GM23248 (cell line): Measurements from ENCODE around the gene ATP2C1. TPM values are rescaled to one million over a fixed set of nuclear protein-coding genes. Genes with fewer than 3 reads are reported as not detected.

ENCODE experiments used
- DNase-seq: peaks from one replicate; pipeline ENCODE4 v3.0.0-alpha.2; 2015
- H2AFZ ChIP-seq: fragments of 200-600 bp; sonication (generic); 2 replicates; pipeline ENCODE4 v1.6.1; 2016; ENCODE audit warnings: antibody characterized with exemption
- H3F3A ChIP-seq: fragments of 200-600 bp; sonication (generic); 2 replicates; pipeline ENCODE4 v1.6.1; 2016; ENCODE audit warnings: mild to moderate bottlenecking, antibody characterized with exemption, mixed run types; ENCODE audit not compliant: insufficient read depth
- H3K27ac ChIP-seq: fragments of 200-600 bp; sonication (generic); 2 replicates; pipeline ENCODE4 v1.5.1; 2016; ENCODE audit warnings: mild to moderate bottlenecking
- H3K27me3 ChIP-seq: fragments of 200-600 bp; sonication (generic); replicated peaks from 2 replicates; pipeline ENCODE4 v1.6.1; 2016; ENCODE audit warnings: mild to moderate bottlenecking; ENCODE audit not compliant: insufficient read depth
- H3K36me3 ChIP-seq: fragments of 200-600 bp; sonication (generic); 2 replicates; pipeline ENCODE4 v1.6.1; 2016; ENCODE audit warnings: low read depth, mild to moderate bottlenecking
- H3K4me1 ChIP-seq: fragments of 200-600 bp; sonication (generic); 2 replicates; pipeline ENCODE4 v1.6.1; 2016; ENCODE audit warnings: mild to moderate bottlenecking; ENCODE audit not compliant: insufficient read depth
- H3K4me2 ChIP-seq: fragments of 200-600 bp; sonication (generic); one replicate; pipeline ENCODE4 v1.6.1; 2016; ENCODE audit warnings: mild to moderate bottlenecking; ENCODE audit not compliant: unreplicated experiment
- H3K4me3 ChIP-seq: fragments of 200-600 bp; sonication (generic); 2 replicates; pipeline ENCODE4 v1.5.1; 2016; ENCODE audit warnings: mild to moderate bottlenecking
- H3K79me2 ChIP-seq: fragments of 200-600 bp; sonication (generic); 2 replicates; pipeline ENCODE4 v1.6.1; 2016; ENCODE audit warnings: mild to moderate bottlenecking; ENCODE audit not compliant: insufficient read depth
- H3K9ac ChIP-seq: fragments of 200-600 bp; sonication (generic); 2 replicates; pipeline ENCODE4 v1.6.1; 2016; ENCODE audit warnings: mild to moderate bottlenecking
- H3K9me2 ChIP-seq: fragments of 200-600 bp; sonication (generic); 2 replicates; pipeline ENCODE4 v1.6.1; 2016; ENCODE audit warnings: mixed run types, mild to moderate bottlenecking, moderate library complexity; ENCODE audit not compliant: insufficient read depth
- H3K9me3 ChIP-seq: fragments of 200-600 bp; sonication (generic); one replicate; pipeline ENCODE4 v1.6.1; 2017; ENCODE audit warnings: low read depth
- H4K20me1 ChIP-seq: fragments of 200-600 bp; sonication (generic); 2 replicates; pipeline ENCODE4 v1.6.0; 2016; ENCODE audit not compliant: insufficient read depth
- EZH2 ChIP-seq: fragments of 200-600 bp; sonication (generic); IDR thresholded peaks from 2 replicates; pipeline ENCODE4 v1.6.1; 2018; ENCODE audit warnings: antibody characterized with exemption, mild to moderate bottlenecking; ENCODE audit not compliant: insufficient read depth, poor library complexity, severe bottlenecking
- EZH2phosphoT487 ChIP-seq: fragments of 200-600 bp; sonication (generic); IDR thresholded peaks from 2 replicates; pipeline ENCODE4 v1.6.1; 2018; ENCODE audit warnings: antibody characterized with exemption, moderate library complexity, mild to moderate bottlenecking, low read depth; ENCODE audit not compliant: insufficient read depth
- WGBS, 2 experiments: methylation state at CpG; one replicate each; pipeline ENCODE4 v1.1.6; 2015 to 2017; ENCODE audit warnings: low lambda C conversion rate in 2 of 2, low coverage in 1 of 2; ENCODE audit errors: missing lambda C conversion rate in 2 of 2; 5-methylcytosine and 5-hydroxymethylcytosine counted together
- in situ Hi-C: fragments of 300-500 bp; cut with MboI; formaldehyde crosslinking; loops from 2 replicates; pipeline ENCODE4 v1.15.0; 2020
- polyA plus RNA-seq: library from polyadenylated mRNA; unstranded; fragments of >200 nt; fragmentation: Nextera tagmentation; extraction: Ambion mirVana; gene quantifications from 2 replicates; pipeline ENCODE4 v1.2.1, GENCODE V29; 2016
- total RNA-seq: library from RNA; depleted of rRNA; stranded (reverse); fragments of >200 nt; shearing (Covaris generic); gene quantifications from 2 replicates; pipeline ENCODE4 v1.2.3, GENCODE V29; 2014

The ATP2C1 gene
- total and polyA plus RNA-seq, 2 experiments from 2014 or later: 73.6 to 74.7 TPM

DNA sequence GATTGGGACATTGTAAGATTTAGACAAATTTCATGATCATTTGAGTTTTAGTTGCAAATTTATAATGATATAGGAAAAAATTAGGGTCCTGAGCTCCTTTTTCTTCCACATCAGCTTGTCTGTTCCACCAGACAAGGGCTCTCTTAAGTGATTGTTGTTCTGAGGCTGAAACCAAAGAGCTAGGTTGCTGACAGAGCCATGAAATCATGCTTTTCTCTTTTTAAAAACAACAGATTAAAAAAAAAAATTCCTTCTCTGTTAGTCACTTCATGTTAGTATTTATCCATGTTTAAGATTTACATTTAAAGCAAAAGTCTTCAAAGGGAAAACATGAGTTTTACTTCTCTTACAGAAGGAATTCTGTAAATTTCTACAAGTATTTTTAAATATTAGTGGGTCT, 56.8 kb downstream of the ATP2C1 start:
- H2AFZ ChIP-seq: no peak overlapping the region
- in situ Hi-C loops: no loop called here
- no peaks in the 10 kb centered on the region for H3K9me3 ChIP-seq
- H3K79me2 ChIP-seq: peaks cover 54% of the 10 kb centered on the region
- no peaks in the 10 kb centered on the region for H3K9me2 ChIP-seq
- peaks cover 17% of the 10 kb centered on the region; the same call in 1 of the 2 replicates for H3F3A ChIP-seq
- H4K20me1 ChIP-seq: no peaks in the 10 kb centered on the region
- H3K27ac ChIP-seq: peak overlapping the region; percentile 58
- peaks cover 29% of the 10 kb centered on the region for H3K4me1 ChIP-seq
- no peak for TF ChIP-seq EZH2
- no peak for TF ChIP-seq EZH2phosphoT487
- peak; percentile 66 for DNase-seq
- H3K27me3 ChIP-seq: no peaks in the 10 kb centered on the region
- H3K9ac ChIP-seq: peak overlapping the region; percentile 17; the same call in 1 of the 2 replicates
- peaks cover 55% of the 10 kb centered on the region for H3K36me3 ChIP-seq
- 0 out of 2 replicates have a peak overlapping the region, but pooled peaks have one; percentile 7 for H3K4me3 ChIP-seq
- peak overlapping the region; percentile 56 for H3K4me2 ChIP-seq

DNA sequence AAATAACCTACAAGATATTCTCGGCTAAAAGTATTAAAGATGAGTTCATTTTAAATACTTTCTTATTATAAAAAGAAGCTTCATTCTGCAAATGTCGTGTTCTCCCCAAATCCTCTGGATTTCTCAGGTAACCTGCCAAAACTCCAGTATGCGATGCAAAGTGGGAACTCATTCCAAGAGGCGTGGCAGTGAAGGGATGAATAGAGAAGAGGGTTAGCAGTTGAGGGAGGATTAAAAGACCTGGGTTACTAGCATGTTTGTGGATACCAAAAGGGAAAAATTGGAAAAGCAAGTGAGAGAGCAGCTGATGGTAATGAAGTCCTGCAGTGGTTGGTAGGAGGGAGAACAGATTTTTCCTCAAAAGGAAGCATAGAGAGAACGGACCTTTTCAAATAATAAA, 61.6 kb downstream of the ATP2C1 start:
- Histone ChIP-seq H3K4me3 (no peak overlapping the region), H3K27ac (no peak overlapping the region), H3K9me3 (no peaks in the 10 kb centered on the region), H3K9ac (no peak overlapping the region), H3K27me3 (no peaks in the 10 kb centered on the region), H3K9me2 (no peaks in the 10 kb centered on the region), H3K79me2 (peaks cover 12% of the 10 kb centered on the region; the same call in 1 of the 2 replicates), H3K4me1 (peaks cover 33% of the 10 kb centered on the region), H4K20me1 (no peaks in the 10 kb centered on the region), H3F3A (peaks cover 11% of the 10 kb centered on the region), H3K4me2 (no peak overlapping the region), H3K36me3 (peaks cover 35% of the 10 kb centered on the region), H2AFZ (no peak overlapping the region)
- TF ChIP-seq EZH2 (no peak), EZH2phosphoT487 (no peak)
- DNase-seq: no peak
- 97 to 100% methylated on average over 5 of the region's 5 CpGs for WGBS, 2 experiments
- in situ Hi-C loops: no loop called here

GRCh38 chr3:130956281-130956680, 62.4 kb downstream of the ATP2C1 start:
- in situ Hi-C loops: no loop called here
- H3F3A ChIP-seq: peaks cover 15% of the 10 kb centered on the region
- no peak overlapping the region for H3K9ac ChIP-seq
- no peak overlapping the region for H3K4me2 ChIP-seq
- TF ChIP-seq EZH2 (no peak), EZH2phosphoT487 (no peak)
- peaks cover 33% of the 10 kb centered on the region for H3K4me1 ChIP-seq
- no peak overlapping the region for H3K4me3 ChIP-seq
- peaks cover 35% of the 10 kb centered on the region for H3K36me3 ChIP-seq
- H3K27ac ChIP-seq: no peak overlapping the region
- no peaks in the 10 kb centered on the region for H3K9me2 ChIP-seq
- 97 to 100% methylated on average over 1 of the region's 1 CpG for WGBS, 2 experiments
- DNase-seq: no peak
- no peaks in the 10 kb centered on the region for H4K20me1 ChIP-seq
- peaks cover 10% of the 10 kb centered on the region; the same call in 1 of the 2 replicates for H3K79me2 ChIP-seq
- H3K27me3 ChIP-seq: no peaks in the 10 kb centered on the region
- H3K9me3 ChIP-seq: no peaks in the 10 kb centered on the region
- H2AFZ ChIP-seq: no peak overlapping the region

DNA sequence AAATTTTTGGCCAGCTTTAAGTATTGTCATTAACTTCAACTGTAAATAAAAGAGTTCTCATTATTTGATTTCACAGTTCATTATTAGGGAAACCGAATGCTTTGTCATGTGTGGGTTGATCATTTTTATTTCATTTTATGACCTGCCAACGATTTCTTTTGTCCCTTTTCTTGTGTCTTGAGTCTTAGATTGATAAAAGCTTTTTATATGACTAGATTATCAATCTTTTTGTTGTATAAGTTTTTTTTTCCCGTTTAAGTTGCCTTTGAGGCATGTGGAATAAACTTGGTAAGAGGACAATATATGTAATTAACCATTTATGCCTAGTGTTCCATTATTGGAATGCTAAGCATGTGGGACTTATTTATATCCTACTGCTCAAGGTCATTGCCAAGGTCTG, 62.8 kb downstream of the ATP2C1 start:
- DNase-seq: no peak
- no peaks in the 10 kb centered on the region for H3K9me3 ChIP-seq
- peaks cover 5% of the 10 kb centered on the region; the same call in 1 of the 2 replicates for H3K79me2 ChIP-seq
- 96 to 98% methylated on average over 3 of the region's 3 CpGs for WGBS, 2 experiments
- no peak overlapping the region for H2AFZ ChIP-seq
- no peak overlapping the region for H3K4me3 ChIP-seq
- H4K20me1 ChIP-seq: no peaks in the 10 kb centered on the region
- TF ChIP-seq EZH2 (no peak), EZH2phosphoT487 (no peak)
- peaks cover 36% of the 10 kb centered on the region for H3K4me1 ChIP-seq
- H3K36me3 ChIP-seq: peaks cover 36% of the 10 kb centered on the region
- H3K27ac ChIP-seq: no peak overlapping the region
- in situ Hi-C loops: no loop called here
- H3K9me2 ChIP-seq: no peaks in the 10 kb centered on the region
- H3K4me2 ChIP-seq: no peak overlapping the region
- no peak overlapping the region for H3K9ac ChIP-seq
- H3K27me3 ChIP-seq: no peaks in the 10 kb centered on the region
- peaks cover 18% of the 10 kb centered on the region for H3F3A ChIP-seq
